Neural progenitor cell (in vitro differentiated cells): ENCODE data around the gene TSC22D2.

ENCODE experiments used
- EZH2 ChIP-seq: fragments of 200-600 bp; sonication (generic); IDR thresholded peaks from 2 replicates; pipeline ENCODE4 v1.6.1; 2017; ENCODE audit warnings: antibody characterized with exemption, mild to moderate bottlenecking, moderate library complexity
- EZH2phosphoT487 ChIP-seq: fragments of 200-600 bp; sonication (generic); IDR thresholded peaks from 2 replicates; pipeline ENCODE4 v1.6.1; 2017; ENCODE audit warnings: antibody characterized with exemption
- TF ChIP-seq, protein P1 (sequence below): fragments of 200-600 bp; sonication (generic); IDR thresholded peaks from 2 replicates; pipeline ENCODE4 v1.5.1; 2017; ENCODE audit warnings: antibody characterized with exemption, mild to moderate bottlenecking

DNA sequence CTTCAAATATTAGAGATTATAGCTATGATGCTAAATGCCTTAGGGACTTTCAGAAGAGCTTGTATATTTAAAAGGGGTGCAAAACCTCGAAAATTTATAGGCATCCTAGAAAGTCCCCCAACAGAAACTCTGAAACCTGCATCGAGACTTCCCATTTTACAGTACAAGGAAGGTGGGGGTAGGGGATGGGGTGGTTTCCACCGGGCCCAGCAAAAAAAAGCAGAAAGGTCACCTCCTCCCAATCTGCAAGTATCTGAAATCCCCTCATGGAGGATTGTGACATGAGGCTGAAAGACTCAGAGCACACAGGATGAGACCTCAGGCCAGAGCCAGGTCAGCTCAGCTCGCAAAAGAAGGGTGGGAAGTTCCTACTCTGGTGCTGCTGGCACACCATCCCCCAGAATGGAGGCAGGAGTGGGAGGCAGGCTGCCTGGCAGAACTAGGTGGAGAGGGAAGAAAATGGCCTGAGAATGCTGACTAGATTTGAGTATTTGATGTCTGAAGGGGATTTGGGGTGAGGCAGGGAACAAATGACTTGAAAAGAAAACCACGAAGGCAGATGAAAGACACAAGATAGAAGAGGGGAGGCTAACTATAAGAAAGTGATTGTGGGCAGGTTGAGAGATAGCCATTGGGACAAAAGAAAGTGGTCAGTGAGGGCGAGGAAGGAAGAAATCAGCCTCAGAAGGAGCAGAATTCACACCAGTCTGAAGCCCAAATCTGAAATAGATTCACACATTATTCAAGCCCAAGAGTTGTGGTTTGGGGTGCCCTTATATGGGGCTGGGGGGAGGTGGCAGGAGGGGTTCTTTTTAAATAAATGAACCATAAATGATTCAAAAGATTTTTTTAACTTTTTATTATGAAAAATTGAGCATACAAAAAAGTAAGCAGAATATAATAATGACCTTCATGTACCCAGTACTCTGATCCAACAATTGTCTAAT lies 22.5 kb upstream of the TSC22D2 start:
- TF ChIP-seq, protein P1, sequence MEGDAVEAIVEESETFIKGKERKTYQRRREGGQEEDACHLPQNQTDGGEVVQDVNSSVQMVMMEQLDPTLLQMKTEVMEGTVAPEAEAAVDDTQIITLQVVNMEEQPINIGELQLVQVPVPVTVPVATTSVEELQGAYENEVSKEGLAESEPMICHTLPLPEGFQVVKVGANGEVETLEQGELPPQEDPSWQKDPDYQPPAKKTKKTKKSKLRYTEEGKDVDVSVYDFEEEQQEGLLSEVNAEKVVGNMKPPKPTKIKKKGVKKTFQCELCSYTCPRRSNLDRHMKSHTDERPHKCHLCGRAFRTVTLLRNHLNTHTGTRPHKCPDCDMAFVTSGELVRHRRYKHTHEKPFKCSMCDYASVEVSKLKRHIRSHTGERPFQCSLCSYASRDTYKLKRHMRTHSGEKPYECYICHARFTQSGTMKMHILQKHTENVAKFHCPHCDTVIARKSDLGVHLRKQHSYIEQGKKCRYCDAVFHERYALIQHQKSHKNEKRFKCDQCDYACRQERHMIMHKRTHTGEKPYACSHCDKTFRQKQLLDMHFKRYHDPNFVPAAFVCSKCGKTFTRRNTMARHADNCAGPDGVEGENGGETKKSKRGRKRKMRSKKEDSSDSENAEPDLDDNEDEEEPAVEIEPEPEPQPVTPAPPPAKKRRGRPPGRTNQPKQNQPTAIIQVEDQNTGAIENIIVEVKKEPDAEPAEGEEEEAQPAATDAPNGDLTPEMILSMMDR = no peak
- TF ChIP-seq EZH2 (no peak), EZH2phosphoT487 (no peak)
